GM21786 (cell line): ENCODE results near the gene CYSLTR2.
"Not testable (repeated sequence)": the region's sequence is repeated elsewhere in the genome, so short reads cannot be mapped to it uniquely, and the experiment has no call there.

Experiments
- ATAC-seq: cut with Tn5 transposase; IDR thresholded peaks from one replicate; pipeline ENCODE4 v1.9.1; 2021; ENCODE audit not compliant: unreplicated experiment

CYSLTR2 gene

DNA sequence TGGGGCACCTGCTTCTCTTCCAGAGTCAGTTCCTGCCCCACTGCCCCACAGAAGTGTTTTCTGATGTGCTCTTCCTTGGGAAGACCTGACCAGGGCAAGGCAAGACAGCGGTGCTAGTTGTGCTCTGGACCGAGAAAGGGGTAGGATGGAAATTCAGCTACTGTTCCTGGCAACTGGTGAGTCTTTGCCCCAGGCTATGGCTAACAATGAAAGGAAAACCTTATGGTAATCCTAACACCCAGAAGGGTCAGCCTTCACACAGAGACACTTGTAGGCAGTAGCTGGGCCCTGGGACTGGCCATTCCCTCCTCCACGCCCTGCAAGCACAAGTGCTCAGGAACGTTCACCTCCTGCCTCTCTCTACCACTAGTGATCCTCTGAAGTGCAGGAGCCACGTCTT lies 9.6 kb upstream of the CYSLTR2 start:
- ATAC-seq = no peak

DNA sequence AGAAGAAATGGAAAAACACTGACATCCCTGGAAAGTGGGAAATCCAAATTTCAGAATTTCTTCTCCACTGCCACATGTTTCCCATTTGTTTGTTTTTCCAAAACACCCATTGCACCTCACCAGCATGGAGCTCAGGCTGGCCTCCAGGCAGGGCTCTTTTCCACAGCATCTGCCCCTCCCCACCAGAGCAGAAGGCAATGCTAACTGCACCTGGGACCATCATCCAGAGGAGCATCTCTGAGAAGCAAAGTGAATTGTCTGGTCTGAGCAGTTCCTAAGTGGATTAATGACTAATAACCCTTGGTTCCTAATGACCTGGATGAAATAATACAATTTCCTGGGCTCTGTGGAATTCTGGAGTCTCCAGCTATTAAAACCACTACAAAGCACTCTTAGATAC lies 8.8 kb upstream of the CYSLTR2 start:
- ATAC-seq = no peak

DNA sequence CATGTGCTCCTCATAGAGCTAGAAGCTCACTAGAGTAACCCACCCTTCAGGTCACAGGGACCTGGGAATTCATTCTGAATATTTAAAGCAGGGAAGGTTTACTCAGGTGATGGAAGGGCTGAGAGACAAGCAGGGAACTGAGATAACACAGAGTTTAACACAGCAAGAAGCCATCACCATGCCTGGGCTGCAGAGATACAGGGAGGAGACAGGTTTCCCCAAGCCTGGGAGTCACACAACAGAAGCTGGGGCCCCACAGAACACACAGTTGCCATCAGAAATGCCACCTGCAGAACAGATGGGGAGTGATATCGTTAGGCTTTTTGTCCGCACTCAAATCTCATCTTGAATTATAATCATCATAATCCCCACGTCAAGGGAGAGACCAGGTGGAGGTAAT lies 7.9 kb upstream of the CYSLTR2 start:
- no peak for ATAC-seq

DNA sequence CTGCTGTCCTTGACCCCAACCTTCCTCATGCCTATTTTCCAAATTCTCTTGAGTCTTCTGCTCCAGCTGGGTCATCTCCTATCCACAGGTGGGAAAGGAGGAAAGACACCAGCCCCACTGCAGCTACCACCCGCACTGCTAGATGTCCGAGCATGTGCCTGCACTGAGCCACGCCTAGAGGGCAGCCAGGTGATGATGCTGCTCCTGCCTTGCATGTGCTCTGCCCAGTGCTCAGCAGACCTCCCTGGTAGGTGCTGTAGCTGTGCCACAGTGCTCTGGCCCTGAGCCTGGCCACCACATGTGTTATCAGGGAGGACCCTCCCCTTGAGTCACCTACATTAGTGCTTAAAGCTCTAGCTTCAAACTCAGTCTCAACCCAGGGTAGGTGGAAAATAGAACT lies 6.9 kb upstream of the CYSLTR2 start:
- no peak for ATAC-seq

GRCh38 chr13:48647625-48648024 lies 6.1 kb upstream of the CYSLTR2 start:
- no peak for ATAC-seq

DNA sequence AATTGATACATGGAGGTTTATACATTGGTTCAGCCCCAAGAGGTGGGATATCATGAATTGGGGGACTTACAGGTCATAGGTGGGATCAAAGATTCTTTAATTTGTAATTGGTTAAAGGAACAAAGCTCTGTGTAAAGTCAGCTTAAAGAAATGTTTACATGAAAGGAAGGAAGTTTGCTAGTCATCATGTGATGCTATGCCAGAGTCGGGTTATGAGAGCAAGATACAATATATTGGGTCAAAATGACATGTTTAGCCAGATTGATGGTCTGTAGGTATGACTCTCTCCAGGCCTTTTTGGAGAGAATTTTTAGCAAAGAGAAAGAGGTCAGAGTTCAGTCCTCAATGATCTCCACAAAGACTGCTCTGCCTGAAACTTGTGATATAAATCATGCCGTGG lies 5.3 kb upstream of the CYSLTR2 start:
- ATAC-seq = no peak

DNA sequence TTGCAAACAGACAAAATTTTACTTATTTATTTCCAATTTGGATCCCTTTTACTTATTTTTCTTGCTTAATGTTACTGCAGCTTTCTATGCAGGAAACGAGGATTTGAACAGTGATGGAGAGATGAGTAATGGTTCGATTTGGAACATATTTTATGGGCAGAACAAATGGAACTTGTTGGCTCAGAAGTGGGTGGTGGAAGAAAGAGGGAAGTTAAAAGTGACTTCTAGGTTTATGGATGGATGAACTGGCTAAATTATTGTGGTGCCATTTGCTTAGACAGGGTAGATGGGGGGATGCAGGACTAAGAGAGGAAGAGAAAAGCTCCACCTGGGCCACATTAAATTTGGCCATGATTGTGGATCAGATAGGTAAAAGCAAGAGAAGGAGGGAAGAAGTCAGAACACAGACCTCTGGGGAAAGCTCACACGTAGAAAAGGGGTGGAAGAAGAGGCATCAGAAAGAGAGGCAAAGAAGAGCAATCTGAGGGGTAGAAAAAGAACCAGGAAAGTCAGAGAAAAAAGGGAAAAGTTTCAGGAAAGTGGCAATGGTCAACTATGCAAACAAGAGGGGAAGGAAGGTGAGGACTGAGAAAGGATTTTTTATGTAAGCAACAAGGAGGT lies 768 bp upstream of the CYSLTR2 start:
- ATAC-seq = no peak

DNA sequence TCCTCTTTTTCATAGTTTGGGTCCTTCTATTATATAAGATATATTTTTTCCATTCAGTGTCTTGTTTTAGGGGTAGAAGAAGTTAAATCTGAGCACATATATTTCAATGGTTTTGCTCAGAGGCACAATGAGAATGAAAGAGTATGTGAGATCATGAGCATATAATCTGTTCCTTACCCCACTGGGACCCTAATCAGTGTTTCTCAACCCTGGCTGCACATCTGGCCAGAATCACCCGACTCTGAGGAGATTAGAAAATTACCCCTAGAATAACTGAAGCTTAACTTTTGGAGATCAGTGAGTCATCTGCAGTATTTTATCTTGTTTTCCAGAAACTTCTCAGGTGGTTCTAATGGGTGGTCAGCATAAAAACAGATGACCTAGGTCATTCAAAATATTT lies 782 bp downstream of the CYSLTR2 start:
- ATAC-seq = no peak

DNA sequence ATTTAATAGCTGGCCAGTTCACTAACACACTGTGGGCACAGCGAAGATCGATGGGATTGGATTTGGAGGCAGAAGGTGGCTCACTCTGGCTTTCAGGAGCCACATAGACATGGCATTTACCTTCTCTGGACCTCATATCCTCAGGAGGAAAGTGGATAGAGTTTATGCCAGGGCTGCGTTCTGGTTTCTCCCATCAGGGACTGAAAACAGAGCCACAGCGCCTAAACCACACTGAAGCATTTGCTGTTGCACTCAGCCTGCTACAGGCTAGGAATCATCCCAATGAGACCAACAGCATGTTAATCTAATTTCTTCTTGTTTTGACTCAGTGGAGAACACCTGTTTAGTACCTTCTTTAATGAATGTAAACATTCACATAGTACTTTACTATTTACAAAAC lies 1.6 kb downstream of the CYSLTR2 start:
- no peak for ATAC-seq

DNA sequence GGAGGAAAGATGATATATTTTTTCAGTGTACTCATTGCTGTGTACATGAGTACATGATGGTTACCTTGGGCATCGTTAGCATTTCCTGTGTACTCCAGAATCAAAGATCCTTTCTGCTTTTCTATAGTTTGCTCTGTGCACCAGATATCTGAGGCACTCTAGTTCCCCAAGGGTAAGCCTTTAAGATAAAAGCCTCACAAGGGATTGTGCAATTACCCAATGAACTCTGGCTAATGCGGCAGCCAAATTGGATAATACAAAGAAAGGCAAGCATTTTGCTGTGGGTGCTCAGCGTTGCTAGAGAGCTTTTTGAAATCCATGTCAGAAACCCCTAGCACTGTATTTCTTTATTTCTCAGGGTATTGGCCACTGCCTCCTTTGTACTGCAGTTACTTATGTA lies 2.9 kb downstream of the CYSLTR2 start:
- ATAC-seq = no peak

DNA sequence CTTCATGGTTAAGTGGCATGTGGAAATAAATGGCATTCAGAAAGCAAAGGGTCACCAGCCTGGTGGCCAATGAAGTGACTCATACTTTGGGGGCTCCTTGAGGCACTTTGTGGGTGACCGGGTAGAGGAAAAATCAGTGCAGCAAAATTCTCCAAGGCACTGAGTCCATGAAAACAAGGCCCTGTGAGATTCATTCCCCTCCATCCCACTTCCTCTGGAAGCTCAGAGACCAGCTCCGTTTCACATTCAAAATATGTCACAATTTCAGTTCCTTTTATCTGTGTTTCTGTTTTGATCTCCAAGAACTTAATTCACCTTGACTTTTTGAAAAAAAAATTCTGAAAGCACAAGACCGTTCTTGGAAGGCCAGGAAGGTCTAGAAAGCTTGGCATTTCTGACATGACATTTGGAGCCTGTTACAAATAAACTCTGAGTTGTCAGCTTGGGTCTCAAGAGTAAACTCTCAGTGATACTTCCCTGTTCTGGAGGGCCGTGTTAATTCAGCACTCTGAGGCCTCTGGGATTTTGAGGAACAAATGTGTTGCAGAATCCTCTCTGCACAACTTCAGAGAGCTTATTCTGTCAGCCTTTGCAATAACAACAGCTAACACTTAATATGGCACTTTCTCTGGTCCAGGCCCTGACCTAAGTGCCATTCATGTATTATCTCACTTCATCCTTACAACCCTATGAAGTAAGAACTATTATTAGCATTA lies 6.8 kb downstream of the CYSLTR2 start:
- ATAC-seq = peak; percentile 70

DNA sequence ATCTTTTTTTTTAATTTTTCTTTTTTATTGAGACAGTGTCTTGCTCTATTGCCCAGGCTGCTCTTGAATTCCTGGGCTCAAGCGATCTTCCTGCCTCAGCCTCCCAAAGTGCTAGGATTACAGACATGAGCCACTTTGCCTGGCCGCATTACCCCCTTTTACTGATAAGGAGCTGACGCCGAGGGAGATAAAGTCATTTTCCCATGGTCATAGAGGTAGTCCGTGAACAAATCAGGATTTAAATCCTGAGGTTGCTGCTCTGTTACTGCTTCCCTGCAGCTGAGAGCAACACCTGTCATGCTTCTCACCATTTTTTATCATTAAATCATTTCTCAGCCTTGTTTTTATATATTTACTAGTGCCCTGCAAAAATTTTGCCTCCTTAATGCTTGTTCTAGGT lies 7.4 kb downstream of the CYSLTR2 start:
- no peak for ATAC-seq

- ATAC-seq = no peak
Measured at GRCh38 chr13:48662226-48662625, 8.5 kb downstream of the CYSLTR2 start.

DNA sequence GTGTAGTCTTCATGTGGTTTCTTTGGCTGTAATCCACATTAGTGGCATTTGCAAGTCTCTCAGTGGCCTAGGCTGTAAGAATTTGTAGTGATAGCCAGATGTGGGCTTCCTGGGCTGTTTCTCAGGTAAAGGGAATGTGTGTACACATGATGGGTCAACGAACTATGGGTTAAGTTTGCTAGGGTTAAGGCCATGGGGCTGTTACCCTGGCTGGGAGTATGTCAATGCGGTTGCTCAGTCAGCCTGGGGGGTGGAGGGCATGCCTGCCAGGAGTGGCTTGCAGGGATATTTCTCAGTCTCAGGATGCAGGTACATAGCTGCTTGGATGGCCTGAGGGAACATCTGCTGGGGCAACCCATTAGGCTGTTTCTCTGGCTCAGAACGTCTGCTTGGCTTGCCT lies 13.4 kb downstream of the CYSLTR2 start:
- ATAC-seq = no peak

- ATAC-seq = not testable (repeated sequence)
Measured at GRCh38 chr13:48671421-48671820, 17.7 kb downstream of the CYSLTR2 start.

DNA sequence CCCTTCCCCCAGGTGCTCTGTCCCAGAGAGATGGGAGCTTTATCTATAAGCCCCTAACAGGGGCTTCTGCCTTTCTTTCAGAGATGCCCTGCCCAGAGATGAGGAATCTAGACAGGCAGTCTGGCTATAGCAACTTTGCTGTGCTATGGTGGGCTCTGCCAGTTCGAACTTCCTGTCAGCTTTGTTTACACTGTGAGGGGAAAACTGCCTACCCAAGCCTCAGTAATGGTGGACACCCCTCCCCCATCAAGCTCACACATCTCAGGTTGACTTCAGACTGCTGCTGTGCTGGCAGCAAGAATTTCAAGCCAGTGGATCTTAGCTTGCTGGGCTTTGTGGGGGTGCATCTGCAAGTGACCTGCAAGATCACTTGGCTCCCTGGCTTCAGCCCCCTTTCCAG lies 21.5 kb downstream of the CYSLTR2 start:
- ATAC-seq = no peak

DNA sequence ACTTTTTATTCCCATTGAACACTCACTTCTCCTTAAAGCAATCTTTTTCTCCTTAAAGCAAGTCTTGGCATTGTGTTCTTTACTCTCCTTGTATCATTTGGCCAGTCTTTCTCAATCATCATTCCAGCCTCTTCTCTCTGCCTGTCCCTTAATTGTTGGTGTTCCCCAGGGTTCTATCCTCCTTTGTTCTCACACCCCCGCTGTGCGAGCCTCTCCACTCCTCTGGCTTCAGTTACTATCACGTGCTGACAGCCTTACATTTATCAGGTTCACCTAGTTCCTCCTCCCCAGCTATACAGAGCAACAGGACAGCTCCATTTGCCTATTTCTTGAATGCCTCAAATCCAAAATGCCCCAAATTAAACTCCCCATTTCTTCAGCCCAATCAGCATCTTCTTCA lies 24.6 kb downstream of the CYSLTR2 start:
- ATAC-seq = no peak

DNA sequence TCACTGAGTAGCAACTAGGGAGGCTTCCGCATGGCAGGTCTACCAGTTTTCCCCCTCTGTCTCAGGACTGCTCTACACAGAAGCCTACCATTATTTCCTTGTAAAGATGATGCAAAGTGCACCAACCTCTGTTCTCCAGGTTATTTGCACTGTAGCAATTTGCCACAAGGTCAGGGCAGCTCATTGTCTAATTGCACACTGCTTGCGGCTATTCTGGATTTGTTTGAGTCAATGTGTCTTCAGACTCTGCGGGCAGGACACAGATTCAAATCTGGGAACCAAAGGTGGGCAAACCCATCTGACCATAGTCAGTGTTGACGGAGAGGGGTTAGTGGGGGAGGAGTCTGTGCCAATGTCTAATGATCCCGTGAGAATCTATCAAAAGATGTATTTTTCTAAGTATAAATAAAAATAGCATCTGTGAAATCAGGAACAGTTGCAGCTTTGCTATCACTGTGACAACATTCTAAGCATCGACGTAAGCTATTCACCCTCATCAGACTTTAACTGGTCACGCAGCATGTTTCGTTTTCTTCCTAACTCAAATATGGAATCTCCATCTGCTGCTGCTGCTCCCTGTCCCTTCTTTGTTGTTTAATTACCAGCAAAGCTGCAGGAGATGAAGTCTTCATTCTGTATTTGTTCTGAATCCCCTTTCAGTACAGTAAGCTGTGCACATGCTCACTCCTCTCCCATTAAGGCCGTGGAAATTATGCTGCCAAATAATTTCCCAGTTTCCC lies 26.4 kb downstream of the CYSLTR2 start:
- no peak for ATAC-seq

GRCh38 chr13:48680756-48681392 lies 27.1 kb downstream of the CYSLTR2 start:
- ATAC-seq = no peak

DNA sequence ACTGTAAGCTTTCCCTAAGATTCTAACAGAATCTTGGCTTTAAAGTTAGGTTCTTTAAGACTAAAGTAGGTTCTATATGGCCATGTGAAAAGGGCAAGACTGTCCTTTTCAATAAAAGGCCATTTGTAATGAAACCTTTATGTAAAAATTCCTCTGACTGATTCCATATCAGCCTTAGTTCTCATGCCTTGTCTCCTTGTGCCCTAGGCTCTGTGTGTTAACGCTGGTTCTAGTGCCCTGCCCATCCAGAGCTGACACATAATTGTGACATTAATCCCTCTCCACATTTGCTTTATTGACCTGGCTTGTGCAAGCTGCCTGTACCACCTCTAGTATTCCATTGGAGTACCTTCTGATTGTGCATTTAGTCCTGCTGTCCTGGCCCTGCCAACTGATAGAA lies 28.2 kb downstream of the CYSLTR2 start:
- no peak for ATAC-seq

GRCh38 chr13:48682436-48682835 lies 28.7 kb downstream of the CYSLTR2 start:
- no peak for ATAC-seq
